OCI-LY3 (cell line): ENCODE measurements around the gene TCAIM.
"Not testable (repeated sequence)": the region's sequence is repeated elsewhere in the genome, so short reads cannot be mapped to it uniquely, and the experiment has no call there.

Experiments used
- H2AFZ ChIP-seq: fragments of 200-600, 300-600 bp; shearing (Covaris generic); 2 replicates; pipeline ENCODE4 v1.6.0; 2014; ENCODE audit warnings: antibody characterized with exemption, low read depth, low read length
- H3K27ac ChIP-seq: fragments of 200-600, 300-600 bp; sonication (generic); 2 replicates; pipeline ENCODE4 v1.5.1; 2014; ENCODE audit warnings: mild to moderate bottlenecking, low read length, moderate library complexity, mixed read lengths
- H3K27me3 ChIP-seq: fragments of 200-600, 300-600 bp; sonication (generic); 2 replicates; pipeline ENCODE4 v1.6.1; 2014; ENCODE audit warnings: low read depth, low read length, mixed read lengths
- H3K36me3 ChIP-seq: fragments of 200-600, 300-600 bp; sonication (generic); replicated peaks from 2 replicates; pipeline ENCODE3; 2014; ENCODE audit warnings: low read depth, low read length, mixed read lengths
- H3K4me1 ChIP-seq: fragments of 300-600, 200-600 bp; sonication (generic); 2 replicates; pipeline ENCODE4 v1.6.1; 2014; ENCODE audit warnings: low read length, mixed read lengths
- H3K4me2 ChIP-seq: fragments of 200-600, 300-600 bp; sonication (generic); 2 replicates; pipeline ENCODE4 v1.6.1; 2014; ENCODE audit warnings: low read length, mixed read lengths
- H3K4me3 ChIP-seq: fragments of 300-600, 200-600 bp; sonication (generic); 2 replicates; pipeline ENCODE4 v1.5.1; 2014; ENCODE audit warnings: antibody characterized with exemption, mild to moderate bottlenecking, low read length, moderate library complexity
- H3K79me2 ChIP-seq: fragments of 300-600, 200-600 bp; shearing (Covaris generic); 2 replicates; pipeline ENCODE4 v1.6.1; 2014; ENCODE audit warnings: mild to moderate bottlenecking, low read length, mixed read lengths
- H3K9ac ChIP-seq: fragments of 300-600, 200-600 bp; shearing (Covaris generic); 2 replicates; pipeline ENCODE4 v1.6.0; 2014; ENCODE audit warnings: mild to moderate bottlenecking, low read length, moderate library complexity
- H3K9me3 ChIP-seq: fragments of 200-600, 300-600 bp; shearing (Covaris generic); 2 replicates; pipeline ENCODE4 v1.6.1; 2014; ENCODE audit warnings: low read length, mixed read lengths; ENCODE audit not compliant: insufficient read depth
- H4K20me1 ChIP-seq: fragments of 200-600, 300-600 bp; sonication (generic); 2 replicates; pipeline ENCODE4 v1.6.1; 2016; ENCODE audit warnings: low read length, mixed read lengths; ENCODE audit not compliant: insufficient read depth
- EZH2phosphoT487 ChIP-seq: fragments of 200-600 bp; shearing (Covaris generic); IDR thresholded peaks from 2 replicates; pipeline ENCODE4 v1.6.1; 2018; ENCODE audit warnings: antibody characterized with exemption, mixed run types, low read depth
- TF ChIP-seq, protein P1 (sequence below): fragments of 200-600, 300-600 bp; sonication (generic); IDR thresholded peaks from 2 replicates; pipeline ENCODE4 v1.5.1; 2014; ENCODE audit warnings: antibody characterized with exemption, low read length, low read depth

Gene TCAIM

DNA sequence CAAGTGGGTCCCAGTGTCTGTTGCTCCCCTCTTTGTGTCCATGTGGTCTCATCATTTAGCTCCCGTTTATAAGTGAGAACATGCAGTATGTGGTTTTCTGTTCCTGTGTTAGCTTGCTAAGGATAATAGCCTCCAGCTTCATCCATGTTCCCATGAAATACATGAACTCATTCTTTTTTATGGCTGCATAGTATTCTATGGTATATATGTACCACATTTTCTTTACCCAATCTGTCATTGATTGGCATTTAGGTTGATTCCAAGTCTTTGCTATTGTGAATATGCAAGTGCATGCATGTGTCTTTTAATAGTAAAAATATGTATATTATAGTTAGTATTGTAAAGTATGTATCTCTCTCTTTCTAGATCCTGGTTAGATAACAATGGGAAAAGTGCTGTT is 53.9 kb downstream of the TCAIM start:
- no peaks in the 10 kb centered on the region for H4K20me1 ChIP-seq
- H3K27ac ChIP-seq = no peak overlapping the region
- H2AFZ ChIP-seq = no peak overlapping the region
- no peaks in the 10 kb centered on the region for H3K4me1 ChIP-seq
- H3K9me3 ChIP-seq = no peaks in the 10 kb centered on the region; the same call in 1 of the 2 replicates
- H3K4me2 ChIP-seq = no peak overlapping the region
- H3K27me3 ChIP-seq = no peaks in the 10 kb centered on the region
- peaks cover under 1% of the 10 kb centered on the region for H3K36me3 ChIP-seq
- H3K9ac ChIP-seq = no peak overlapping the region
- no peaks in the 10 kb centered on the region for H3K79me2 ChIP-seq
- TF ChIP-seq, protein P1, sequence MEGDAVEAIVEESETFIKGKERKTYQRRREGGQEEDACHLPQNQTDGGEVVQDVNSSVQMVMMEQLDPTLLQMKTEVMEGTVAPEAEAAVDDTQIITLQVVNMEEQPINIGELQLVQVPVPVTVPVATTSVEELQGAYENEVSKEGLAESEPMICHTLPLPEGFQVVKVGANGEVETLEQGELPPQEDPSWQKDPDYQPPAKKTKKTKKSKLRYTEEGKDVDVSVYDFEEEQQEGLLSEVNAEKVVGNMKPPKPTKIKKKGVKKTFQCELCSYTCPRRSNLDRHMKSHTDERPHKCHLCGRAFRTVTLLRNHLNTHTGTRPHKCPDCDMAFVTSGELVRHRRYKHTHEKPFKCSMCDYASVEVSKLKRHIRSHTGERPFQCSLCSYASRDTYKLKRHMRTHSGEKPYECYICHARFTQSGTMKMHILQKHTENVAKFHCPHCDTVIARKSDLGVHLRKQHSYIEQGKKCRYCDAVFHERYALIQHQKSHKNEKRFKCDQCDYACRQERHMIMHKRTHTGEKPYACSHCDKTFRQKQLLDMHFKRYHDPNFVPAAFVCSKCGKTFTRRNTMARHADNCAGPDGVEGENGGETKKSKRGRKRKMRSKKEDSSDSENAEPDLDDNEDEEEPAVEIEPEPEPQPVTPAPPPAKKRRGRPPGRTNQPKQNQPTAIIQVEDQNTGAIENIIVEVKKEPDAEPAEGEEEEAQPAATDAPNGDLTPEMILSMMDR = no peak
- no peak for TF ChIP-seq EZH2phosphoT487
- no peak overlapping the region for H3K4me3 ChIP-seq

DNA sequence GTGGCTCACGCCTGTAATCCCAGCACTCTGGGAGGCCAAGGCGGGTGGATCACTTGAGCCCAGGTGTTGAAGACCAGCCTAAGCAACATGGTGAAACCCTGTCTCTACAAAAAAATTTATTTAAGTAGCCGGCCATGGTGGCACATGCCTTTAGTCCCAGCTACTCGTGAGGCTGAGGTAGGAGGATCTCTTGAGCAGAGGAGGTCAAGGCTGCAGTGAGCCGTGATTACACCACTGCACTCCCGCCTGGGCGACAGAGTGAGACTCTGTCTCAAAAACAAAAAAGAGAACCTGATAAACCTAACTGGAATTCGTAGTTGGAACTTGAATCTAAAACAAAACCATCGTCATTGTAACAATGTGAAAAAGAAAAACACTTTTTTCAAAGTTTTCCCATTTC is 57.1 kb downstream of the TCAIM start:
- Histone ChIP-seq H4K20me1 (no peaks in the 10 kb centered on the region), H3K27ac (no peak overlapping the region), H3K4me1 (no peaks in the 10 kb centered on the region), H3K4me2 (no peak overlapping the region), H3K4me3 (no peak overlapping the region), H3K9me3 (no peaks in the 10 kb centered on the region), H3K36me3 (no peaks in the 10 kb centered on the region), H3K79me2 (no peaks in the 10 kb centered on the region), H3K27me3 (no peaks in the 10 kb centered on the region), H2AFZ (no peak overlapping the region), H3K9ac (no peak overlapping the region)
- TF ChIP-seq, protein P1 = no peak
- TF ChIP-seq EZH2phosphoT487 = no peak

DNA sequence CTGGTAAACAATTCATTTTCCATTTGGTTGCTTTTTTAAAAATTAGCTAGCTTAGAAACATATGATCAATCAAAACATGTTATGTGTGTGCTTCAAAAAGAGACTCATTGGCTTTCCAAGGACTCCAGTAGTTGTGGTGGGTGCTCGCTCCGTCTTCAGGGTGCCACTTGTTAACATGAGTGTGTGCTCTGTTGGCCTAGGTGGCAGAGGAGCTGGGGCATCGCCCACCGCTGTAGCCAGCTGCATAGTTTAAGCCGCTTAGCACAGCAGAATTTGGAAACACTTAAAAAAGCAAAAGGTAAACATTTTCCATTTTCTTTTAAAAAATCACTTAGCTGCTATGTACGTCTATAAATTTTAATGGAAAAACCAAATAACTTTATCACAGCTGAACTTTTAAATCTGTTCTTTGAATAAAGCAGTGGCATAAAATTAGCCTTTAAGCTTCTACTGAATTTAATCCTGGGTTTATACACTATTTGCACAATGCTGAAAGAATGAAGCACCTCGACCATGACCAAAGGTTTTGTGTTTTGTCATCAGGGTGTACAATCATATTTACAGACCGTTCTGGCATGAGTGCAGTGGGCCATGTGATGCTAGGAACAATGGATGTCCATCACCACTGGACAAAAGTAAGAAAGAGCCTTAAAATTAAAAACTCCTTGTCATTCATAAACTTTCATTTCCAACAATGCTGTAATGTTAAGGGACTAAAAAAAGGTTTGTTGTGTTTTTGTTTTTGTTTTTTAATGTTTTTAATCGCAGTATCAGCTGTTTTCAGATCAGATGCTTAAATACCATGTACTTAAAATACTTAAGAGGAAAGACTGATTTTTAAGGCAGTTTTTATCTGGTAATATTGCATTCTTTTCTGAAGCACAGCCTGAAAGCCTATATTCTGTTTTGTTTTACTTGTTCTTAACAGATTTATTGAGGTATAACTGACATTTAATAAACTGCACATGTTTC is 57.9 kb downstream of the TCAIM start:
- Histone ChIP-seq H3K9ac (no peak overlapping the region), H3K4me1 (no peaks in the 10 kb centered on the region), H3K36me3 (no peaks in the 10 kb centered on the region), H3K79me2 (no peaks in the 10 kb centered on the region), H3K4me3 (no peak overlapping the region), H4K20me1 (no peaks in the 10 kb centered on the region), H3K27me3 (no peaks in the 10 kb centered on the region), H3K4me2 (no peak overlapping the region), H2AFZ (no peak overlapping the region), H3K9me3 (no peaks in the 10 kb centered on the region), H3K27ac (no peak overlapping the region)
- TF ChIP-seq, protein P1 = no peak
- TF ChIP-seq EZH2phosphoT487 = no peak

DNA sequence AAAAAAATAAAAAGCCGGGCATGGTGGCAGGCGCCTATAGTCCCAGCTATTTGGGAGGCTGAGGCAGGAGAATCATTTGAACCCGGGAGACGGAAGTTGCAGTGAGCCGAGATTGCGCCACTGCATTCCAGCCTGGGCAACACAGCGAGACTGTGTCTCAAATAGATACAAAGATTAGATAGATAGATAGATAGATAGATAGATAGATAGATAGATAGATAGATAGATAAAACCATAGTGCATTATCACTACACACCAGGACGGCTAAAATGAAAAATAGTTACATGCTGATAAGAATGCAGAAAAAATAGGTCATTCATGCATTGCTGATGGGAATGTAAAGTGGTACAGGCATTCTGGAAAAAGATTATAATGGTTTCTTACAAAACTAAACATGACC is 59.7 kb downstream of the TCAIM start:
- H3K36me3 ChIP-seq, H3K27ac ChIP-seq, H3K4me1 ChIP-seq, H3K4me3 ChIP-seq, H3K9ac ChIP-seq, H3K4me2 ChIP-seq, H4K20me1 ChIP-seq, H2AFZ ChIP-seq, H3K9me3 ChIP-seq, H3K27me3 ChIP-seq, H3K79me2 ChIP-seq: not testable (repeated sequence)
